ENCODE measurements around the gene NDUFV2.
"Not testable (repeated sequence)": the region's sequence is repeated elsewhere in the genome, so short reads cannot be mapped to it uniquely, and the experiment has no call there.

NDUFV2 gene

DNA sequence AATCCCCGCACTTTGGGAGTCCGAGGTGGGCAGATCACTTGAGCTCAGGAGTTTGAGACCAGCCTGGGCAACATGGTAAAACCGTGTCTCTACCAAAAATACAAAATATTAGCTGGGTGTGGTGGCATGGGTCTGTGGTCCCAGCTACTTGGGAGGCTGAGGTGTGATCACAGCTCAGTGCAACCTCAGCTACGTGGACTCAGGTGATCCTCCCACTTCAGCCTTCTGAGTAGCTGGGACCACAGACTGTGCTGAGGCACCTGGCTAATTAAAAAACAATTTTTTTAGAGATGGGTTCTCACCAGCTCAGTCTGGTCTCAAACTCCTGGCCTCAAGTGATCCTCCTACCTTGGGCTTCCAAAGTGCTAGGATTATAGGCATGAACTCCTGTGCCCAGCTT lies 57.5 kb downstream of the NDUFV2 start:
- DNase-seq: no peak

DNA sequence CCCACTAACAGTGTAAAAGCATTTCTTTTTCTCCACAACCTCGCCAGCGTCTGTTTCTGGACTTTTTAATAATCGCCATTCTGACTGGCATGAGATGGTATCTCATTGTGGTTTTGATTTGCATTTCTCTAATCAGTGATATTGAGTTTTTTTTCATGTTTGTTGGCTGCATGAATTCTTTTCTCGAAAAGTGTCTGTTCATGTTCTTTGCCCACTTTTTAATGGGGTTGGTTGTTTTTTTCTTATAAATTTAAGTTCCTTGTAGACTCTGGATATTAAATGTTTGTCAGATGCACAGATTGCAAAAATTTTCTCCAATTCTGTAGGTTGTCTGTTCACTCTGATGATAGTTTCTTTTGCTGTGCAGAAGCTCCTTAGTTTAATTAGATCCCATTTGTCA lies 60.2 kb downstream of the NDUFV2 start:
- DNase-seq: not testable (repeated sequence)

DNA sequence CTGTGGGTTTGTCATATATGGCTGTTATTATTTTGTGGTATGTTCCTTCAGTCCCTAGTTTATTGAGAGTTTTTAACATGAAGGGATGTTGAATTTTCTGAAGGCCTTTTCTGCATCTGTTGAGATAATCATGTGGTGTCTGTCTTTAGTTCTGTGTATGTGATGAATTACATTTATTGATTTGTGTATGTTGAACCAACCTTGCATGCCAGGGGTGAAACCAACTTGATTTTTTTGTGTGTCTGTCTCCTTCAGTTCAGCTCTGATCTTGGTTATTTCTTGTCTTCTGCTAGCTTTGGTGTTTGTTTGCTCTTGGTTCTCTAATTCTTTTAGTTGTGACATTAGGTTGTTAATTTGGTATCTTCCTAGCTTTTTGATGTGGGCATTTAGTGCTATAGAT lies 61.6 kb downstream of the NDUFV2 start:
- not testable (repeated sequence) for DNase-seq

DNA sequence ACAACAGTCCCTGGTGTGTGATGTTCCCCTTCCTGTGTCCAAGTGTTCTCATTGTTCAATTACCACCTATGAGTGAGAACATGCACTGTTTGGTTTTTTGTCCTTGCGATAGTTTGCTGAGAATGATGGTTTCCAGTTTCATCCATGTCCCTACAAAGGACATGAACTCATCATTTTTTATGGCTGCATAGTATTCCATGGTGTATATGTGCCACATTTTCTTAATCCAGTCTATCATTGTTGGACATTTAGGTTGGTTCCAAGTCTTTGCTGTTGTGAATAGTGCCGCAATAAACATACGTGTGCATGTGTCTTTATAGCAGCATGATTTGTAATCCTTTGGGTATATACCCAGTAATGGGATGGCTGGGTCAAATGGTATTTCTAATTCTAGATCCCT lies 63.4 kb downstream of the NDUFV2 start:
- not testable (repeated sequence) for DNase-seq

DNA sequence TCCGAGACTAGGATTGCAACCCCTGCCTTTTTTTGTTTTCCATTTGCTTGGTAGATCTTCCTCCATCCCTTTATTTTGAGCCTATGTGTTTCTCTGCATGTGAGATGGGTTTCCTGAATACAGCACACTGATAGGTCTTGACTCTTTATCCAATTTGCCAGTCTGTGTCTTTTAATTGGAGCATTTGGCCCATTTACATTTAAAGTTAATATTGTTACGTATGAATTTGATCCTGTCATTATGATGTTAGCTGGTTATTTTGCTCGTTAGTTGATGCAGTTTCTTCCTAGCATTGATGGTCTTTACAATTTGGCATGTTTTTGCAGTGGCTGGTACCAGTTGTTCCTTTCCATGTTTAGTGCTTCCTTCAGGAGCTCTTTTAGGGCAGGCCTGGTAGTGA lies 67.0 kb downstream of the NDUFV2 start:
- not testable (repeated sequence) for DNase-seq

DNA sequence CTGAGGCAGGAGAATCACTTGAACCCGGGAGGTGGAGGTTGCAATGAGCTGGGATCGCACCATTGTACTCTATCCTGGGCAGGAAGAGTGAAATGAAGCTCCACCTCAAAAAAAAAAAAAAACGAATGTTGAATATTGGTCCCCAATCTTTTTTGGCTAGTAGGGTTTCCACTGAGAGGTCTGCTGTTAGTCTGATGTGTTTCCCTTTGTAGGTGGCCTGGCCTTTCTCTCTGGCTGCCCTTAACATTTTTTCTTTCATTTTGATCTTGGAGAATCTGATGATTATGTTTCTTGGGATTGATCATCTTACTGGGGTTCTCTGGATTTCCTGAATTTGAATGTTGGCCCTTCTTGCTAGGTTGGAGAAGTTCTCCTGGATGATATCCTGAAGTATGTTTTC lies 69.4 kb downstream of the NDUFV2 start:
- DNase-seq: not testable (repeated sequence)

DNA sequence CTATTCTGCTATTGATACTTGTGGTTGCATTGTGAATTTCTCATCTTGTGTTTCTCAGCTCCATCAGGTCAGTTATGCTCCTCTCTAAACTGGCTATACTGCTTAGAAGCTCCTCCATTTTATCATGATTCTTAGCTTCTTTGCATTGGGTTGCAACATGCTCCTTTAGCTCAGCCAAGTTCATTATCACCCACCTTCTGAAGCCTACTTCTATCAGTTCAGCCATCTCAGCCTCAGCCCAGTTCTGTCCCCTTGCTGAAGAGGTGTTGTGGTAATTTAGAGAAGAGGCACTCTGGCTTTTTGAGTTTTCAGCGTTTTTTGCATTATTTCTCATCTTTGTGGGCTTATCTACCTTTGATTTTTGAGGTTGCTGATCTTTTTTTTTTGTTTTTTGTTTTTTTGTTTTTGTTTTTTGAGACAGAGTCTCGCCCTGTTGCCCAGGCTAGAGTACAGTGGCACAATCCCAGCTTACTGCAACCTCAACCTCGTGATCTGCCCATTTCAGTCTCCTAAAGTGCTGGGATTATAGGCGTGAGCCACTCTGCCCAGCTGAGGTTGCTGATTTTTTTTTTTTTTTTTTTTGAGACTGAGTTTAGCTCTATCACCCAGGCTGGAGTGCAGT lies 70.1 kb downstream of the NDUFV2 start:
- no peak for DNase-seq

DNA sequence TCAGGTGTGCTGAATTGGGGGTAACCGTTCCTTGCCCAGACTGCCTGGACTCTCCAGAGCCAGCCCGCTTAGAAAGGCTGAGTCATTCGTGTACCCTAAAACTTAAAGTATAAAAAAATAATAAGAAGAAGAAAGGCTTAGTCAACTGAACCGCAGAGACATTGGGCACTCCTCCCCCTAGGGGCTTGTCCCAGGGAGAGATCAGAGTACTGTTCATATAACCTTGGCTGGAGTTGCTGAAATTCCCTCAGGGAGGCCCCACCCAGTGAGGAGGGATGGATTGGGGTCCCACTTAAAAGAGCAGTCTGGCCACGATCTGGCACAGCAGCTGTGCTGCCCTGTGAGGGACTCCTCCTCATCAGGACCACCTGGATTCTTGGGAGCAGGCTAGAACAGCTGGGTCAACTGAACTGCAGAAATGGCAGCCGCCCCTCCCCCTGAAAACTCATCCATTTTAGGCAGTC lies 71.3 kb downstream of the NDUFV2 start:
- no peak for DNase-seq

DNA sequence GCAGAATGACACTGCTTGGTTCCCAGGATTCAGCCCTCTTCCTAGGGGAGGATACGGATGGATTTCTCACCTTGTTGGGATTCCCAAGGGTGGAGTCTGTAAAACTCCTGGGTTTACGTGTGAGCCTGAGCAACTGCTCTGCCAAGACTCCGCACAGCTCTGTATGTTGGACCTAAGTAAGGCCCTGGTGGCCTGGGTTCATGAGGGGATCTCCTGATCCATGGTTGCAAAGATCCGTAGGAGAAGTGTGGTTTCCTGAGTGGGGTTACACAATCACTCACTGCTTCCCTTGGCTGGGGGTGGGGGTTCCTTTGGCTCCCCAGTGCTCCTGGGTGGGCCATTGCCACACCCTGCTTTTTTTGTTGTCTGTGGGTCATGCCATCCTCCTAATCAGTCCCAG lies 71.8 kb downstream of the NDUFV2 start:
- no peak for DNase-seq

DNA sequence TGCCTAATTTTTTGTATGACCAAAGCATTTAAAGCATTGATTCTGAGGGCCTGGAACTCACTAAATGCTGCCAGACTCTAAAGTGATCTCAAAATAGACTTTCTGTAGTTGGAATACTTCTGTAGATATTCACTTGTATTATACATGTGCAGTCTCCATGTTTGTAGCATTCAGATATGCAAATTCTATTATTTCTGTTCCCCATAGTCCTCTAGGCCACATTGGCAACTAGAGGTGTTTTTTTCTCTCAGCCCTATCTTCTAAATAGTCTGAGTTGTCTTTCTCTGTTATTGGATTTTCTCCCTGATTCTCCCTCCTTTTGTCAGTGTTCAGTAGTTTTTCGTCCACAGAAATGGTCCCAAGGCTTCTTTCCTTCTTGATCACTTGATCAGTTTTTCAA lies 72.6 kb downstream of the NDUFV2 start:
- no peak for DNase-seq

DNA sequence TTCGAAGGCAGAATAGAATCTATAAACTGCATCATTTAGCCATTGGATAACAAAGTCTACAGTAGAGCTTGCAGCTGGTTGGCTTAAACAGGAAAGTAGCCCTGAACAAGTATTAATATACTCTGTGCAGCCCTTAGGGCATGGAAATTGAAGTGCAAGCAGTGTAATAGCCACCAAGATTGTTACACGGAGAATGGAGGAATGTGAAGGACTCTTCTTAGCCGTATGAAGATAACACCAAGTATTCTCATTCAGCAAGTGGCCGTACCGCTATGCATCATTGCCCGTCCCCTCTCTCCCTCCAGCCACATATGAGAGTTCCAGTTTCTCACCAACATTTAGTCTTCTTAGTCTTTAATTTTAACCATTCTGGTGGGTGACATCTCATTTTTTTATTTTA lies 74.5 kb downstream of the NDUFV2 start:
- DNase-seq: no peak

DNA sequence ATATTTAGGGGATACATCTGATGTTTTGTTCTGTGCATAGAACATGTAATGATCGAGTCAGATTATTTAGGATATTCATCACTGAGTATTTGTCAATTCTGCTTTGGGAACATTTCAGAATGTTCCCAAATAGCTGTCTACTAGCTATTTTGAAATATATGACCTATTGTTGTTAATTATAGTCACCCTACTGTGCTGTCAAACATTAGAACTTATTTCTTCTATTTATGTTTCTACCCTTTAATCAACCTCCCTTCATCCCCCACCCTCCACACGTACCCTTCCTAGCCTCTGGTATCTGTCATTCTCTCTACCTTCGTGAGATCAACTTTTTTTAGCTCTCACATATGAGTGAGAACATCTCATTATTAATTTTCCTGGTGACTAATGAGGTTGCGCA lies 75.0 kb downstream of the NDUFV2 start:
- DNase-seq: no peak

DNA sequence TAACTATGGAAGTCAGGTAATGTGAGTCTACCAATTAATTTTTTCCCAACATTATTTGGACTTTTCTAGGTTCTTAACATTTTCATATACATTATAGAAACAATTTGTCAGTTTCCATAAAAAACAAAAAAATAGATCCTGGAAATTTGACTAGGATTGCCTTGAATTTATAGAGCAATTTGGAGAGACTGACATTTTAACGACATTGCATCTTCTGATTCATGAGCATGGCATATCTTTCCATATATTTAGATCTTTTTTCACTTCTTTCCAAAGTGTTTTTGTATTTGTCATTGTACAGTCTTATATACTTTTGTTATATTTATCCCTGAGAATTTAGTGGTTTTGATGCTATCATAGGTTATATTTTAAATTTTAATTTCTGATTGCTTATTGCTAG lies 76.1 kb downstream of the NDUFV2 start:
- no peak for DNase-seq

DNA sequence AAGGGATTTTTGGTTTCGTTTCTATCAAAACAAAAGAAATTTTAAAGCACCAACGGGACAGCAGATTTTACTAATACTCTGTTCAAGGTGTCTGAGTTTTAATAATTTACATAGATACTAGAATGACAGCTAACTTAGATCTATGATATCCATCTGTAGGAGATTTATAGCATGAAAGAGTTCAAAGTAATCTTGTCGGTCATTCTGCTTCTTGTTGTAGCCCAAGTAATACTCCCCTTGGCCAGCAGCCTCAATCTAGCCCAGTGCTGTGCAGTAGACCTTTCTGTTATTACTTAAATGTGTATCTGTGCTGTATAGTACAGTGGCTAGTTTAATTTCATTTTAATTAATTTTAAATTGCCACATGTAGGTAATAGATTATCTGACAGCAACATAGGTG lies 78.8 kb downstream of the NDUFV2 start:
- no peak for DNase-seq

DNA sequence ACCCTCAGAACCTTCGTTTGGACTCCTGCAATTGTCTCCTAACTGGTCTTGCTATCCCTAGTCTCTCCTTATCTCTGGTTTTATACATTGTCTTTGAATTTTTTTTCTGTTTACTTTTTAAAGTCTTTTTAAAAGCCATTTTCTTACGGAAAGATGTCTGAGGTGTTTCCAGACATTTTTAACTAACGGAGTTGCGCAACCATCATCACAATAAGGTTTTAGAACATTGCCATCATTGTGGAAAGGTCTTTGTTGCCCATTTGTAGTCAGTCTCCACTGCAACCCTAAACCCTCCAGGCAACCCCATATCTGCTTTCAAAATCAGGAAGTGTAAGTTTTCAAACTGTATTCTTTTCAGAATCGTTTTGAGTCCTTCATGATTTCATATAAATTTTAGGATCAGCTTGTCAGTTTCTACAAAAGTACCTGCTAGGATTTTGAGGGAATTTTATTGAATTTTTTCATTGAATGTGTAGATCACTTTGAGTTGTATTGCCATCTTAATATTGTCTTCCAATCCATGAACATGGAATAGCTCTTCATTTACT lies 80.4 kb downstream of the NDUFV2 start:
- DNase-seq: no peak
